ENCODE results near the gene LRRC70.

Gene LRRC70

GRCh38 chr5:62538017-62538942 is 40.3 kb upstream of the LRRC70 start:
- DNase-seq (ENCODE audit: low spot score) (no peak), ATAC-seq (ENCODE audit: low read depth) (peak; percentile 97)
- Histone ChIP-seq H3K27me3 (ENCODE audit: insufficient read depth, poor library complexity, severe bottlenecking) (no peaks in the 10 kb centered on the region), H3K9me3 (ENCODE audit: severe bottlenecking) (no peaks in the 10 kb centered on the region), H3K4me3 (ENCODE audit: severe bottlenecking) (no peak overlapping the region), H3K4me1 (ENCODE audit: insufficient read depth, poor library complexity, severe bottlenecking) (no peaks in the 10 kb centered on the region), H3K36me3 (ENCODE audit: low read depth) (peaks cover 28% of the 10 kb centered on the region), H3K27ac (ENCODE audit: poor library complexity, severe bottlenecking) (no peak overlapping the region)
- TF ChIP-seq CTCF (IDR thresholded peaks at IDR 0.05; ENCODE audit: poor library complexity, severe bottlenecking) = no peak

GRCh38 chr5:62542720-62543119 is 35.9 kb upstream of the LRRC70 start:
- no peak for DNase-seq (ENCODE audit: low spot score)
- Histone ChIP-seq H3K4me1 (ENCODE audit: insufficient read depth, poor library complexity, severe bottlenecking) (no peaks in the 10 kb centered on the region), H3K4me3 (ENCODE audit: severe bottlenecking) (no peak overlapping the region), H3K27ac (ENCODE audit: poor library complexity, severe bottlenecking) (no peak overlapping the region), H3K9me3 (ENCODE audit: severe bottlenecking) (no peaks in the 10 kb centered on the region), H3K27me3 (ENCODE audit: insufficient read depth, poor library complexity, severe bottlenecking) (no peaks in the 10 kb centered on the region), H3K36me3 (ENCODE audit: low read depth) (peaks cover 35% of the 10 kb centered on the region)
- ATAC-seq (ENCODE audit: low read depth) = no peak
- no peak for TF ChIP-seq CTCF (IDR thresholded peaks at IDR 0.05; ENCODE audit: poor library complexity, severe bottlenecking)

GRCh38 chr5:62547945-62548630 is 30.5 kb upstream of the LRRC70 start:
- Histone ChIP-seq H3K4me1 (ENCODE audit: insufficient read depth, poor library complexity, severe bottlenecking) (no peaks in the 10 kb centered on the region), H3K9me3 (ENCODE audit: severe bottlenecking) (no peaks in the 10 kb centered on the region), H3K36me3 (ENCODE audit: low read depth) (peaks cover 42% of the 10 kb centered on the region), H3K27me3 (ENCODE audit: insufficient read depth, poor library complexity, severe bottlenecking) (no peaks in the 10 kb centered on the region), H3K4me3 (ENCODE audit: severe bottlenecking) (no peak overlapping the region), H3K27ac (ENCODE audit: poor library complexity, severe bottlenecking) (no peak overlapping the region)
- DNase-seq (ENCODE audit: low spot score) (no peak), ATAC-seq (ENCODE audit: low read depth) (no peak)
- no peak for TF ChIP-seq CTCF (IDR thresholded peaks at IDR 0.05; ENCODE audit: poor library complexity, severe bottlenecking)

- H3K36me3 ChIP-seq (ENCODE audit: low read depth) = peaks cover 39% of the 10 kb centered on the region
- no peaks in the 10 kb centered on the region for H3K27me3 ChIP-seq (ENCODE audit: insufficient read depth, poor library complexity, severe bottlenecking)
- ATAC-seq (ENCODE audit: low read depth) = no peak
- no peaks in the 10 kb centered on the region for H3K9me3 ChIP-seq (ENCODE audit: severe bottlenecking)
- TF ChIP-seq CTCF (IDR thresholded peaks at IDR 0.05; ENCODE audit: poor library complexity, severe bottlenecking) = no peak
- no peaks in the 10 kb centered on the region for H3K4me1 ChIP-seq (ENCODE audit: insufficient read depth, poor library complexity, severe bottlenecking)
- DNase-seq (ENCODE audit: low spot score) = no peak
- no peak overlapping the region for H3K27ac ChIP-seq (ENCODE audit: poor library complexity, severe bottlenecking)
- H3K4me3 ChIP-seq (ENCODE audit: severe bottlenecking) = no peak overlapping the region
Observed at GRCh38 chr5:62550103-62550502, 28.5 kb upstream of the LRRC70 start.

Measured in RWPE2 (cell line).